K562 (cell line): Measurements from ENCODE around the gene PHTF2. TPM values are rescaled to one million over a fixed set of nuclear protein-coding genes. Genes with fewer than 3 reads are reported as not detected.
A peak's percentile ranks its signal among the peaks of the same experiment; 100 is the strongest.

ENCODE experiments used
- ATAC-seq: fragments of 200-7000 bp; cut with Tn5 transposase; 3 replicates; pipeline ENCODE4 v1.9.1; 2020; ENCODE audit warnings: moderate library complexity
- BruUV-seq: library from RNA; stranded (reverse); fragments of 400-500 nt; replicated peaks from 2 replicates; lab custom pipeline; 2021; lab: Mats Ljungman, UMichigan
- CTCF ChIA-PET: fragments of 300-600 bp; formaldehyde crosslinking; extraction: SDS; loops from one replicate; lab custom pipeline; 2021; ENCODE audit warnings: low intra/inter-chr PET ratio; lab: Yijun Ruan, JAX
- POLR2A ChIA-PET: fragments of 300-600, 350-650 bp; sonication (Branson Sonifier 250); formaldehyde crosslinking; extraction: SDS; loops from one replicate; lab custom pipeline; 2021; ENCODE audit warnings: antibody characterized with exemption, inconsistent platforms; lab: Yijun Ruan, JAX
- DNase-seq, 4 experiments: peaks; one replicate each; pipeline versions ENCODE4 v3.0.0 to v3.0.0-alpha.2; 2011 to 2018; ENCODE audit warnings: low spot score in 3 of 4, mixed read lengths in 3 of 4; ENCODE audit errors: extremely low read depth in 1 of 4
- FAIRE-seq: peaks from 2 replicates; lab custom pipeline; 2011; peaks lifted over from hg19 to GRCh38; lab: Jason Lieb, UNC
- H2AFZ ChIP-seq: 2 replicates; pipeline ENCODE4 v1.6.0; 2011; ENCODE audit warnings: low read depth, low read length, control low read depth, inconsistent platforms
- H3K27ac ChIP-seq: fragments of 200-600 bp; 3 replicates; pipeline ENCODE4 v1.8.0; 2011; ENCODE audit warnings: low read depth, mild to moderate bottlenecking, control low read depth, inconsistent platforms, low read length, moderate library complexity, mixed read lengths; ENCODE audit errors: extremely low read depth
- H3K27me3 ChIP-seq, 2 experiments: fragments of 300-600 bp in 1 of 2; 2 replicates in 1 of 2; 3 replicates in 1 of 2; pipeline versions ENCODE4 v1.6.0 to v1.8.0; 2011; ENCODE audit warnings: inconsistent platforms in 2 of 2, low read length in 2 of 2, mild to moderate bottlenecking in 1 of 2, mixed read lengths in 1 of 2, moderate library complexity in 1 of 2; ENCODE audit not compliant: control insufficient read depth in 2 of 2, insufficient read depth in 2 of 2
- H3K36me3 ChIP-seq: fragments of 300-600 bp; 3 replicates; pipeline ENCODE4 v1.8.0; 2011; ENCODE audit warnings: mild to moderate bottlenecking, low read length, inconsistent platforms; ENCODE audit not compliant: control insufficient read depth, insufficient read depth
- H3K4me1 ChIP-seq, 2 experiments: fragments of 200-600 bp in 1 of 2; replicated peaks in 1 of 2; 2 replicates in 1 of 2; 3 replicates in 1 of 2; pipeline versions ENCODE4 v1.5.1 to v1.8.0; 2011; ENCODE audit warnings: inconsistent platforms in 2 of 2, low read length in 2 of 2, mild to moderate bottlenecking in 1 of 2, mixed read lengths in 1 of 2, moderate library complexity in 1 of 2; ENCODE audit not compliant: control insufficient read depth in 2 of 2, insufficient read depth in 2 of 2
- H3K4me2 ChIP-seq: 2 replicates; pipeline ENCODE4 v1.6.1; 2011; ENCODE audit warnings: low read length, control low read depth, inconsistent platforms, mixed read lengths; ENCODE audit not compliant: insufficient read depth
- H3K4me3 ChIP-seq: fragments of 200-600 bp; sonication (generic), shearing (Covaris generic); 2 replicates; pipeline ENCODE4 v1.5.1; 2016; ENCODE audit warnings: control low read depth, inconsistent platforms
- H3K79me2 ChIP-seq: fragments of 200-600 bp; 3 replicates; pipeline ENCODE4 v1.8.0; 2011; ENCODE audit warnings: low read length, inconsistent platforms; ENCODE audit not compliant: control insufficient read depth, insufficient read depth
- H3K9ac ChIP-seq, 2 experiments: 2 replicates each; pipeline versions ENCODE4 v1.6.0 to v1.6.1; 2011; ENCODE audit warnings: low read depth in 2 of 2, low read length in 2 of 2, control low read depth in 1 of 2, inconsistent platforms in 1 of 2, mild to moderate bottlenecking in 1 of 2, mixed read lengths in 1 of 2; ENCODE audit not compliant: insufficient read depth in 1 of 2
- H3K9me1 ChIP-seq: one replicate; pipeline ENCODE4 v1.6.0; 2011; ENCODE audit warnings: inconsistent platforms, mild to moderate bottlenecking, low read length, moderate library complexity; ENCODE audit not compliant: control insufficient read depth, insufficient read depth
- H3K9me3 ChIP-seq: replicated peaks from 2 replicates; pipeline ENCODE4 v1.5.1; 2011; ENCODE audit warnings: low read depth, low read length, inconsistent platforms; ENCODE audit not compliant: control insufficient read depth, insufficient read depth
- H4K20me1 ChIP-seq: replicated peaks from 2 replicates; pipeline ENCODE4 v1.6.1; 2011; ENCODE audit warnings: low read length, inconsistent platforms, mixed read lengths; ENCODE audit not compliant: control insufficient read depth, insufficient read depth
- COPS2 ChIP-seq: fragments of 450-650 bp; conservative IDR thresholded peaks from 2 replicates; pipeline ENCODE4 v1.6.1; 2016; ENCODE audit warnings: mild to moderate bottlenecking, moderate library complexity
- FOSL1 ChIP-seq: fragments of 200-800 bp; sonication (Bioruptor generic); conservative IDR thresholded peaks from 2 replicates; pipeline ENCODE4 v1.6.1; 2016; ENCODE audit warnings: missing genetic modification characterization, missing compliant biosample characterization
- HNRNPUL1 ChIP-seq: fragments of 200-400 bp; formaldehyde crosslinking; IDR thresholded peaks from 2 replicates; pipeline ENCODE4 v1.6.1; 2017; ENCODE audit warnings: low read length
- LEF1 ChIP-seq: fragments of 450-650 bp; IDR thresholded peaks from 2 replicates; pipeline ENCODE4 v1.6.1; 2016; ENCODE audit warnings: mild to moderate bottlenecking
- MAFG ChIP-seq: fragments of 450-650 bp; conservative IDR thresholded peaks from 2 replicates; pipeline ENCODE4 v1.6.1; 2016; ENCODE audit warnings: missing genetic modification characterization, missing compliant biosample characterization
- MYC ChIP-seq, 2 experiments: fragments of 250-450 bp in 1 of 2; sonication (Bioruptor Pico) in 1 of 2; IDR thresholded peaks; 2 replicates each; pipeline versions ENCODE4 v1.5.1 to v1.6.1; 2012 to 2021; ENCODE audit warnings: low read depth in 2 of 2, borderline replicate concordance in 1 of 2, improper control_type of control experiment in 1 of 2, low read length in 1 of 2, mild to moderate bottlenecking in 1 of 2, moderate library complexity in 1 of 2
- PPARD ChIP-seq: fragments of 250-450 bp; sonication (Bioruptor Pico); IDR thresholded peaks from 2 replicates; pipeline ENCODE4 v1.8.0; 2022; ENCODE audit warnings: inconsistent platforms, mild to moderate bottlenecking, moderate library complexity
- RREB1 ChIP-seq: fragments of 250-450 bp; sonication (Bioruptor Pico); IDR thresholded peaks from 2 replicates; pipeline ENCODE4 v1.4.0; 2020
- SPI1 ChIP-seq: IDR thresholded peaks from 2 replicates; pipeline ENCODE4 v1.6.1; 2011; ENCODE audit warnings: low read depth, low read length, control low read depth, borderline replicate concordance
- ZBTB17 ChIP-seq: fragments of 450-650 bp; formaldehyde crosslinking; IDR thresholded peaks from 2 replicates; pipeline ENCODE4 v1.4.0; 2020; ENCODE audit warnings: mild to moderate bottlenecking
- ZNF121 ChIP-seq: sonication (generic); formaldehyde crosslinking; conservative IDR thresholded peaks from 2 replicates; pipeline ENCODE4 v1.8.0; 2022; ENCODE audit warnings: missing genetic modification reagents
- ZNF316 ChIP-seq: fragments of 450-650 bp; IDR thresholded peaks from 2 replicates; pipeline ENCODE4 v1.6.1; 2016
- WGBS: fragments of 100-300 bp; shearing (Covaris generic); methylation state at CpG from one replicate; pipeline ENCODE4 v1.1.6; 2016; ENCODE audit warnings: low coverage, mixed read lengths; ENCODE audit not compliant: insufficient coverage; ENCODE audit errors: missing lambda C conversion rate; 5-methylcytosine and 5-hydroxymethylcytosine counted together
- in situ Hi-C: fragments of 300-500 bp; cut with MboI; formaldehyde crosslinking; loops from 4 replicates; pipeline ENCODE4 v1.15.0; 2018; ENCODE audit warnings: inconsistent platforms, mixed read lengths
- intact Hi-C: fragments of 100-400 bp; cut with micrococcal nuclease; formaldehyde crosslinking; loops from 2 replicates; pipeline ENCODE4 v1.14.2; 2022
- polyA plus RNA-seq, 8 experiments: library from polyadenylated mRNA; depleted of rRNA in 4 of 8; stranded (reverse) in 5 of 8; unstranded in 3 of 8; fragments of >200 nt; fragmentation: Nextera tagmentation in 2 of 8; fragmentation: Illumina TruSeq in 1 of 8; extraction: Ambion mirVana in 2 of 8; extraction: Trizol in 1 of 8; gene quantifications; 2 replicates each; pipeline versions ENCODE4 v1.2.1 to v1.2.3, GENCODE V29; 2011 to 2014; ENCODE audit warnings: inconsistent platforms in 1 of 8, missing spikeins in 1 of 8
- total RNA-seq, 7 experiments: library from RNA; depleted of rRNA in 6 of 7; stranded (reverse); fragments of >200 nt in 6 of 7; fragmentation: Illumina TruSeq in 2 of 7; extraction: Trizol in 2 of 7; gene quantifications; 2 replicates each; pipeline versions ENCODE4 v1.2.1 to v1.2.3, GENCODE V29; 2011 to 2021; ENCODE audit warnings: low replicate concordance in 1 of 7

Gene PHTF2
- total and polyA plus RNA-seq, 9 of the 15 experiments (the other 6 are each of a cell fraction or from before 2014, with no cell fraction given) = 17.9 to 43.6 (median 25.4) TPM

DNA sequence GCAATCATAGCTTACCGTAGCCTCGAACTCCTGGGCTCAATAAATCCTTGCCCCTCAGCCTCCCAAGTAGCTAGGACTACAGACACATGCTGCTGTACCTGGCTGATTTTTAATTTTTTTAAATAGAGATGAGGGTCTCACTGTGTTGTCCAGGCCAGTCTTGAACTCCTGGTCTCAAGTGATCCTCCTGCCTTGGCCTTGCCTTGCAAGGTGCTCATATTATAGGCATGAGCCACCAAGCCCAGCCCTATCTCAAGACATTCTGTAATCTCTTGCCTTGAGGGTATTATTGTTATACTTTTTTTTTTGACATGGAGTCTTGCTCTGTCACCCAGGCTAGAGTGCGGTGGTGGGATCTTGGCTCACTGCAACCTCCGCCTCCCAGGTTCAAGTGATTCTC is 86.6 kb downstream of the PHTF2 start:
- intact Hi-C loops = no loop called here
- Histone ChIP-seq H3K9ac (no peak overlapping the region), H3K79me2 (peaks cover 50% of the 10 kb centered on the region), H3K27me3 (no peaks in the 10 kb centered on the region), H3K4me1 (no peaks in the 10 kb centered on the region), H3K4me3 (no peak overlapping the region), H3K4me2 (no peak overlapping the region), H4K20me1 (no peaks in the 10 kb centered on the region), H2AFZ (no peak overlapping the region), H3K9me1 (no peaks in the 10 kb centered on the region), H3K9me3 (no peaks in the 10 kb centered on the region), H3K27ac (no peak overlapping the region), H3K36me3 (no peaks in the 10 kb centered on the region)
- no peak for FAIRE-seq
- BruUV-seq = no TSS peak
- in situ Hi-C loops = no loop called here
- no peak for DNase-seq
- TF ChIP-seq ZNF121 (CRISPR knock-in tag) = peak; percentile 53
- TF ChIP-seq HNRNPUL1 = no peak
- TF ChIP-seq SPI1 = no peak
- no peak for TF ChIP-seq LEF1
- ChIA-PET POLR2A (no interaction called here), CTCF (no interaction called here)
- WGBS = 84% methylated on average over 4 of the region's 4 CpGs
- no peak for ATAC-seq

- POLR2A ChIA-PET = no interaction called here
- Histone ChIP-seq H3K27ac (no peak overlapping the region), H3K36me3 (no peaks in the 10 kb centered on the region), H3K4me1 (no peaks in the 10 kb centered on the region), H3K79me2 (peaks cover 38% of the 10 kb centered on the region), H2AFZ (no peak overlapping the region), H3K4me3 (no peak overlapping the region), H3K9ac (no peak overlapping the region), H3K4me2 (no peak overlapping the region), H4K20me1 (no peaks in the 10 kb centered on the region), H3K9me1 (no peaks in the 10 kb centered on the region), H3K9me3 (no peaks in the 10 kb centered on the region), H3K27me3 (no peaks in the 10 kb centered on the region)
- CTCF ChIA-PET = no interaction called here
- TF ChIP-seq COPS2 = no peak
- no peak for TF ChIP-seq PPARD (CRISPR knock-in tag)
- no peak for TF ChIP-seq RREB1 (CRISPR knock-in tag)
- TF ChIP-seq ZBTB17 = no peak
- TF ChIP-seq ZNF316 = peak; percentile 48
- peak; percentile 34; the same call in 1 of the 2 replicates for TF ChIP-seq MAFG (tag)
- TF ChIP-seq MYC (IDR thresholded peaks at IDR 0.05; ENCODE audit: low read depth, low read length) = no peak
- no peak for TF ChIP-seq MYC (CRISPR knock-in tag; IDR thresholded peaks at IDR 0.05; ENCODE audit: borderline replicate concordance, low read depth)
- TF ChIP-seq FOSL1 = peak; percentile 65
- 84% methylated on average over 1 of the region's 1 CpG for WGBS
- FAIRE-seq (no peak), ATAC-seq (no peak), DNase-seq (no peak)
- no TSS peak for BruUV-seq
- in situ Hi-C loops (no loop called here), intact Hi-C loops (no loop called here)
Measured at GRCh38 chr7:77887567-77887966, 89.0 kb downstream of the PHTF2 start.
